Limb (tissue), 2 donors: ENCODE data around the gene CNOT1.
"Not testable (repeated sequence)": the region's sequence is repeated elsewhere in the genome, so short reads cannot be mapped to it uniquely, and the experiment has no call there.

Experiments
- DNase-seq, 2 donors: peaks; one replicate each; pipeline ENCODE4 v3.0.0-alpha.2; 2016; ENCODE audit errors: extremely low spot score in 2 of 2

The CNOT1 gene

DNA sequence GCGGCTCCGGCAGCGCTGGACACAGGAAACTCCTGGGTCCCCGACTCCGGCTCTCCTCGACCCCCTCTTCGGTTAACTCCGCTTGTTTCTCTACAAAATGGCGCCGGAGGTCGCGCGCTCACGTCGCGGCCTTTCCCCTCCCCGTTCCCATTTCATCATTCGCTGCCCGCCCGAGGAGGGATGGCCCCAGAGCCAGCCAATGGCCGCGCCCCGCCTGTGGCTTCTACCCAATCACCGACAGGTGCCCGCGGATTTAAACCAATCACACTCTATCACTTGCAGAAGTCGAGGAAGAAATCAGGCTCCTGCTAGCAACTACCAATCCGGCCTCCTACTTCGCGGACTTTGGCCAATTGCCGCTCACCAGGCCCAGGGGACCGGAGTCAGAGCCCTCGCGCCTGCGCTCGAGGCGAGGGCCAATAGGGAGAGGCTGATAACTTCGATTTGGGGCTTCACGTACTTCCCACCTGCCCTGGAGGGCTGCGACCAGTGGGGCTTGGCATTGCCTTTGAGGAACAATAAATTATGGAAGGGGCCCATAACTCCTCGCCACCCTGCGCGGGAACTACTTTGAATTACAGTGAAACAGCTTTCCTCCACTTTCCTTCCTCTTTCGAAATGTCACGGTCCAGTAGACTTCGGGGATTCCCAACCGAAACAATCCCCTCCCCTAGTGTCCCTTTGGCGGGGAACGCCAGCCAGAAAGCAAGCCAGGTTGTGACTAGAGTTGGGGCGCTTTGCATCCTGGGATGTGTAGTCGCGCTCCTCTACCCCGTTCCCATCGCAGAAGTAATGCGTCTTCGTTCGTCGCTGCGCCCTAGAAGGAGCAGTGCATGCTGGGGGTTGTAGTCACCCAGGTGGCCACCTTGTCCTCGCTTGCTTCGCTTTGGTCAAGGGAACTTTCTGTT lies at the start of gene CNOT1:
CNOT1 (minus strand) TSS at position 94 of the 908 bp plus-strand sequence. CDS start 30,489 bp downstream, outside the sequence.
- peak; percentile 99 for DNase-seq

DNA sequence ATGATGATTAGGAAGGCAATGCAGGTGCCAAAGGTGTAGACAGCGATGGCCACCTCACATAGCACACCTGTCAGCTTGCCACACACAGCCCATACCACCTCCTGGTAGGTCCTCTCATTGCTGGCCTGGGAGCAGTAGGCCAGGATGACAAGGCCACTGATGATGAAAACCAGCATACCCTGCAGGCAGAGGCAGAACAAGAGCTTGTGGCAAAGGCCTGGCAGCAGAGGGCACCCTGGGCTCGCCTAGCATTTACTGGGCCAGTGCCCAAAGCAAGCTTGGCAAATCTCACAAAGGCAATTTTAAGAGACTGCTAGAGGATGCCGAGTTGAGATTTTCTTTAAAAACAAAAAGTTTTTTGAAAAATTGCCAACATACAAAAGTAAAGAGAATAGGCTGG lies 49.1 kb upstream of the CNOT1 start:
- DNase-seq = no peak

DNA sequence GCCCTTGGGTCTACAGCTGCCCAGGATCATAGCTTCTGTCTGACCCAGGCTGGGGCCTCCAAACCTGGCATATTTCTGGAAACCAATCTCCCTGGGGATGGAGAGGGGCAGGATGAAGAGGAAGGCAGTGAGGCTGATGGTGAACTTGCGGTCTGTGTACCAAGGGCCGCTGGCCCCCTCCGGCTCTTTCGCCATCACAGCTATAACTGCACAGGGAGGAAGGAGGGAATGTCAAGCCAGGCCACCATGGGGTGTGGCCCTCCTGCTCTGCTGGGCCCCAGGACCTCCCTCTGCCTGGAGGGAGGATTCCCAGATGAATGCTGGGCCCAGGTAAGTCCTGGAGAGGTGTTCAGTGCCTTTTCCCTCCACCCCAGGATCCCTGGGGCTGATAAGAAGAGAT lies 48.6 kb upstream of the CNOT1 start:
- DNase-seq = no peak

DNA sequence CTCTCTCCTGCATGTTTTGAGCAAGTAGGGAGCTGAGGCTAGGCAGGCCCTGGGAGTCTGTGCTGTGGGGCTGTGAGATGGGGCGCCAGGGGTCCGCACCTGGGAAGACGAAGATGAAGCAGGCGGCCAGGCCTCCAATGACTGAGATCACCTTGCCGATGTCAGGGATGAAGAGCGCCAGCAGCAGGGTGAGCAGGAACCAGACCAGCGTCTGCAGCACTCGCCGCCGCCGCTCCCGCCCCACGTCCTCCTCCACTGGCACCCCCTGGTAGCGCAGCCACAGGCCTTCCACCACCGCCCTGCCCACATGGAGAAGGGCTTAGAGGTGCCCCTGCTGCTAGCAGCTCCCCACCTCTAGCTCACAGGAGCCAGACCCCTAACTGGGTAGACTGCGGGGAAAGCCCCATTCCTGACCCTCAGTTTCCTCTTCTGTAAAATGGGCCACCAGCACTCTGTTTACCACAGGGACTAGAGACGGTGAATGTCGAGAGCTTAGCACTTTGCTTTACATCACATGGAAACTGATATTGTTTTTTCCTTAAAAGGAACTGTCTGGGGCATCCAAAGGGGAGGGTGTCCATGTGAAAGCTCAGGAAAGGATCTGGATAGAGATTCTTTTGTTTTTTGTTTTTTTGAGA lies 41.4 kb upstream of the CNOT1 start:
- DNase-seq = no peak

DNA sequence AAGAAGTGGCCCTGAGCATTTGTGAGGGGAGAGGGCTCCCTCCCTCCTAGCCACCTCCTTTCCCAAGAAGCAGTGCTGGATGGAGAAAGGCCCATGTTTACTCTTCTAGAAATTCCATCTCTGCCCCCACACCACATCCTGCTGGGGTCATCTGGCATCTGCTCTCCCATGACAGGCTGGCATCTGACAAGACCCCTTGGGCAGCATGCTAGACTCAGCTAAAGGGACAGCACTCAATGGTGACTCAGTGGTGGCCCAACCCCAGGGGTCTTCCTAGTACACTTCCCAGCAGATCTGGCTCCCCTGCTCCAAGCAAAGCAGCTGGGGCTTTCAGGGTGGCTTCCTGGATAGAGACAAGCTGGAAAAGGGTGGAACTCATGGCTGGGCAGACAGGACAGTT lies 40.6 kb upstream of the CNOT1 start:
- no peak for DNase-seq

DNA sequence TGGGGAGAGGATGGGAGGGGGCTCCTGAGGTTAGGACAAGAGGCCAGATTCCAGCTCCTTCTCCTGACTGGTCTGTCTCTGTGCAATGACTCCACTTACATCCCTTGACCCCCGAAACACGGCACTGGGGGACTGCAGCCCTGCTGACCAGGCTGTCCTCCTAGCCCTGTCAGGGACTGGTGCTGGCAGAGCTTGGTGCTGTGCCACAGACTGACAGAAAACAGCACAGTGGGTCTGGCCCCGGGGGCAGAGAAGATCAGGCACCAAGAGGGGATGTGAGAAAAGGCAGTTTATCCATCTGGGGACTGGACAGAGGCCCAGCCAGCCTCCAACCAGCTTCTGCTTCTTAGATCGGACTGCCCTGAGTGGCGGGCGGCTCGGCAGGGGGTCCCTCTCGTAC lies 35.6 kb upstream of the CNOT1 start:
- DNase-seq = no peak

DNA sequence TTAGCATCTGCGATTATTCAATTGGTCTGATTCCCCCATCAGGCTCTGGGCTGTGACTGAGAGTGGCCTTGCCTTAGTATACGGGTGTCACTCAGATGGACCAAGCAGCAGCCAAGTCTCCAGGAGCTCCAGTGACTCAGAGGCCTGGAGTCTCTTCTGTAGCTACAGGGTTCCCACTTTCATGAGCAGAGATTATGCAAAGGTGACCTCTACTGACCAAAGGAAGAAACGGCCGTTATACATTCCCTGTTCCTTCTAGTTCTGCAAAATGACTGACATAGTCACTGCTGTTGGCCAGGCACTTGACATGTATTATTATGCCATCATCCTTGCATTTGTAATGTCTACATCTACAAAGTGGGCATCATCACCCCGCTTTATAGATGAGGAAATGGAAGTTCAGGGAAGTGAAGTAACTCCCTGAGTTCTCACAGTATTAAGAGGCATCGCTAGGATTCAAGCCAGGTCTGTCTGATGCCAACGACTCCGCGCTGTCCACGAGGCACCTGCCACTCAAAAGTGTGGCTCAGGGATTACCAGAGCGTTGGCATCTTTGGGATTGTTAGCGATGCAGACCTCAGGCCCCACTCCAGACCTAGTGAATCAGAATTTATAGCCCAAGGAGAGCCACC lies 31.7 kb upstream of the CNOT1 start:
- peak in 1 of 2 donors; percentile 75 for DNase-seq

DNA sequence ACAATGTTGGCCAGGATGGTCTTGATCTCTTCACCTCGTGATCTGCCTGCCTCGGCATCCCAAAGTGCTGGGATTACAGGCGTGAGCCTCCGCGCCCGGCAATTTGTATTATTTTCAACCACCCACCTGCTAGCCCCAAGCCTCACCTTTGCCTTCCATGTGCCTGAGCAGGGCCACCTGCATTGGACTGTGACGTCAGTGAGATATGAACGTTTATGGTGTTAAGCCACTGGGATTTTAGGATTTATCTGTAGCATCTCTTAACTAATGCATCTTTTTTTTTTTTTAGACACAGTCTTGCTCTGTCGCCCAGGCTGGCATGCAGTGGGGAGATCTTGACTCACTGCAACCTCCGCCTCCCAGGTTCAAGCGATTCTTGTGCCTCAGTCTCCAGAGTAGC lies 30.3 kb upstream of the CNOT1 start:
- not testable (repeated sequence) for DNase-seq

DNA sequence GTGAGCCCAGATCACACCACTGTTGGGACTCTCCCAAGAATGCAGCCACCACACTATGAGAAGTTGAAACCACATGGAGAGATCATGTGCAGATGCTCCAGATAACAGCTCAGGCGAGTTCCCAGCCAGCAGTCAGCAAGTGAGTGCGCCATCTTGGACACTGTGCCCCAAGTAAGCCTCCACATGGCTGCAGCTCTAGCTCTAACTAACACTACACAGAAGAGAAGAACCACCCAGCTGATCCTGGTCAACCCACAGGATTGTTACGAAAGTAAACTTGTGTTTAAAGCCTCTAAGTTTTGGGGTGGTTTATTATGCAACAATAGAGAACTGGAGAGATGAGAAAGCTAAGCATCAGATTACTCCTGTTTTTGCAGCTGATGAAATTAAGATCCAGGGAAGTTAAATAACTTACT lies 29.2 kb upstream of the CNOT1 start:
- DNase-seq = no peak

DNA sequence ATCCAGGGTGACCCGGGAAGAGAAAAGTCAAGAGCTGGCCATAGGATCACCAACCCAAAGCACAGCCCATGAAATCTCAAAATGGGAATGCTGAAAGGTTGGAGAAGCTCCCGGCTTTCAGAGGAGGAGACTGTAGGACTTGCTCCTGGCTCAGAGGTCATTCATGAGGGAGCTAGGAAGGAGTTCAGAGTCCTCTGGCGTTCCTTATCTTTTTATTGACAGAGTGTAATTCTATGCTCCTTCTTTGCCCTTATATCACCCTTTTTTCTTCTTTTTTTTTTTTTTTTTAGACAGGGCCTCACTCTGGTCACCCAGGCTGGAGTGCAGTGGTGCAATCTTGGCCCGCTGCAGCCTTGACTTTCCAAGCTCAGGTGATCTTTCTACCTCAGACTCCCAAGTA lies 27.3 kb upstream of the CNOT1 start:
- no peak for DNase-seq

DNA sequence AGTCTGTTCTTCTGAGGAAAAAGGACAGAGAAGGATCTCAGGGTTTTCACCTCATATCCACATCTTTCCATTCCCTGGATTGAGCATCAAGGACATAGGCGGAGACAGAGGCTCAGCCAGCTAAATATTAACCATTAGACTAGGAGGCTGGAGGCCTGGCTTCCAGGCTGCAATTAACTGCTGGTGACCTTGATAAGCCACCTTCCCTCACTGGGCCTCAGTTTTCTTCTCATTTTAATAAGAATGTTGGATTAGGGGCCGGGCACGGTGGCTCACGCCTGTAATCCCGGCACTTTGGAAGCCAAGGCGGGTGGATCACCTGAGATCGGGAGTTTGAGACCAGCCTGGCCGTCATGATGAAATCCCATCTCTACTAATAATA lies 25.6 kb upstream of the CNOT1 start:
- DNase-seq = no peak

DNA sequence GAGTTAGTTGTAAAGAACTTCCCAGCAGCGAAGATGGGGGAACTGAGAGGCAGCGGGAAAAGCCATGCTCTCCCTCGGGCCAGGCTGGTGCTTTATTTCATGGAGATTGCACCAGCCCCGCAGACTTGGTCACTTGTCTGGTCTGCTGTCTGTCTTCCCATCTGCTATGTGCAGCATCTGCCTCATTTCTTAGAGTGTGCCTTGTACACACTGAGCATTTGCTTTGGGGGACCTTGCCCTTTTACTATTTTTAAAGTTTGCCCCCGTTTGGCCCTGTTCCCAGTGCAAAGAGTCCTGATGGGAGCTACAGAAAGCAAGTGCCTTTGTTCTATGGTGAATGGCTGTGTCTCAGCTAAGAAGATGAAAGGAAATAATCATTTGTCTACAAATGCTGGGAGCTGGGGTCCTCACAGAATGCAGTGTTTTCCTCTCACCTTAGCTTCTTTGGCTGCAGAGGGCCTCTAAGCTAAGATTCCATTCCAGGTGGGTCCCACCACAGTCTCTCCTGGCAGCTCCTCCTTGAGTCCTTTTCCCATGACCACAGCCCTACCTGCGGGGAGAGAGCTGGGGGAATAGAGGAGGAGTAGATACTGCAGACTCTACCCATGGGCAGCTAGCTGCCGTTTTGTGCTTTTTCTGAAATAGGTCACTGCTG lies 25.1 kb upstream of the CNOT1 start:
- no peak for DNase-seq

DNA sequence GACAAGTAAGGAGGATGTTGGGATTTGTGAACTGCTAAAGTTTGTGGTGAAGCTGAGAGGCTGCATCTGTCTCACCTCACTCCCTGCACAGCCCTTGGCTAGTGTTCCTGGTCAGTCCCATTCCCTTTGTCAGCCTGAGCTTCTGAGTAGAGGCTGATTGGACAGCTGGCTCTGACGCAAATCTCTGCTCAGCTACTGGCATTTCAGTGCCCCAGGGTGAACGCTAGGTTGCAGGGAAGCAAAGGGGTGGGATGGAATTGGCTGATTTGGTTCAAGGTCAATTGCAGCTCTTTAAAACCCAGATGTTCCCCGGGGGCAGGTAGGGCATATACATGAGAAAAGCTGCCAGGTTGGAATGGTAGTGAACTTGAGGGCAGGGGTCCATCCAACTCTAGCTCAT lies 23.1 kb upstream of the CNOT1 start:
- no peak for DNase-seq

DNA sequence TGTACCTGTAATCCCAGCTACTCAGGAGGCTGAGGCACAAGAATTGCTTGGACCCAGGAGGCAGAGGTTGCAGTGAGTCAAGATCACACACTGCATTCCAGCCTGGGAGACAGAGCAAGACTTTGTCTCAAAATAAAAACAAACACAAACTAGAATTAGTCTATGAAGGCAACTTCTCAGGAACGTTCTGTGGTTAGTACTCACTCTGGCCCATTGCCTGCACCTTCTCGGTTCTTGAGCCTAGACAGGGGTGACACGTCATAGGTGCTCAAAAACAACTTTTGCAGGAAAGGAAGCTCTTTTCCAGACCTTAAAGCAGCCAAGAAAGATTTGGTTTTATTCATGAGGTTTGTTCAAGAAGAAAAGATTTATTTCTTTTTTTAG lies 22.3 kb upstream of the CNOT1 start:
- DNase-seq = no peak

DNA sequence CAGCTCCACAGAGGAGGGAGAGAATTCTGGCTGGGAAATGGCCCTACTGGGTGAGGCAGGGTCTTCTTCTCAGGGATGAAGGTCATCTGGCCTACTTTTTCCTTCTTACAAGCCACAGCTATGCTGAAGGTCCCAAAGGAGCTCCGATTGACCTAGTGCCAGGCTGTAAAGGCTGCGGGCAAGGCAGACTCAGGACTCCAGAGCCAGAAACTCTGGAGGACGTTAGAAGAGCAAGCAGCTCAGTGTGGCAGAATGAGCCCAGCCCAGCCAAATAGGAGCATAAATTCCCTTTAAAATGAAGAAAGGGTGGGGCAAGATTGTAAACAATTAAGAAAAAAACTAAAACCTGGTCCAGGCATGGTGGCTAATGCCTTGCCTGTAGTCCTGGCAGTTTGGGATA lies 20.1 kb upstream of the CNOT1 start:
- DNase-seq = no peak

DNA sequence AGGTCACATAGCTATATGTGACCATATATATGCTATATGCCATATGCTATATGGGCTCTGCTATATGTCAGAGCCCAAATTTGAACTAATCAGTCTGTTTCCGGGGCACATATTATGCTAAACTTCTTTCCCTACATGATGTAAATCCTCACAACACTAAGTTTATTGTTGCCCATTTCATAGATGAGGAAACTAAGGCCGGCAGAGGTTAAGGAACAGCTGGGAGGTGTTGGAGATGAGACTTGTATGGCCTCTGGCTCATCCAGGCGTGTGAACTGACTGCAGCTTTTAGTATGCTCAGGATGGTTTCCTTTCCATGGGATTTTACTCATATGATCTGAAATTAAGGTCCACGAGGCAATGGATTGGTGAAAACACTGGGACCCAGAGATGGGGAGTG lies 17.5 kb upstream of the CNOT1 start:
- no peak for DNase-seq

DNA sequence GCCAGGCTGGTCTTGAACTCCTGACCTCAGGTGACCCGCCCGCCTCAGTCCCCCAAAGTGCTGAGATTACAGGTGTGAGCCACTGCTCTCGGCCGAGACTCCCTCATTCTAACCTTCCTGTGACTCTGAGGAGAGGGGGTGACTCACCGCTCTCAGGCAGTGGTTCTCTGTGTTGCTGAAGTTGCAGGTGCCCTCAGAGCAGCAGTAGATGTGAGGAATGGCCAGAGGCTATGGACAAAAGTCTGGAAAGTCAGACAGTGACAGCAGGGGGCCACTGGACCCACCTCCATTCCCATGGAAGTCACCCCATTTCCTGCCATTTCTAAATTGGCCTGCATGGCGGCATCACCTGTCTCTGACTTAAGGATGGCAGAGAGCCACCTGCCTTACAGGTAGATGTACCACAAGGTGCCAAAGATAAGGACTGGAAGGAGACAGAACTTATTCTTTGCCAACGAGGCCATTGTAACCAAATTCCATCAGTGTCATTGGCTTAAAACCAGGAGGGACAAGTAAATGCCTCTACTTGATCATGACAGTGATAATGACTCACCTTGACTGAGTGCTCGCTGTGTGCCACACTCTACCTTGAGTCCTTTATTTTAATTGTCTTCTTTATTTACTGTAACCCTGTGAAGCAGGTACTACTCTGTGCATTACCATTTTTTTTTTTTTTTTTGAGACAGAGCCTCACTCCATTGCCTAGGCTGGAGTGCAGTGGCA lies 15.3 kb upstream of the CNOT1 start:
- DNase-seq = no peak

DNA sequence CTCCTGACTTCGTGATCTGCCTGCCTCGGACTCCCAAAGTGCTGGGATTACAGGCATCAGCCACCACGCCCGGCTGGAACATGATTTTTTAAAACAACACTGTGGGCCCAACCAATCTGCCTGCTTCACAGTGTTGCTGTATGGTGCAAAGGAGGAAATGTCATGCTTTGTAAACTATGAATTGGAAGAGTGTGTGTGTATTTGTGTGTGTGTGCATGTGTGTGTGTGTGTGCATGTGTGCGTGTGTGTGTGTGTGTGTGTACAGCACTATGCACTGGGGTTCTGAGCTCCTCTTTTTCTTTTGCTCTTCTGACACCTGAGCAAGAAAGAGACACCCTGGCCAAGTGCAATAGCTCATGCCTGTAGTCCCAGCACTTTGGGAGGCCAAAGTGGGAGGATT lies 14.5 kb upstream of the CNOT1 start:
- DNase-seq = no peak

DNA sequence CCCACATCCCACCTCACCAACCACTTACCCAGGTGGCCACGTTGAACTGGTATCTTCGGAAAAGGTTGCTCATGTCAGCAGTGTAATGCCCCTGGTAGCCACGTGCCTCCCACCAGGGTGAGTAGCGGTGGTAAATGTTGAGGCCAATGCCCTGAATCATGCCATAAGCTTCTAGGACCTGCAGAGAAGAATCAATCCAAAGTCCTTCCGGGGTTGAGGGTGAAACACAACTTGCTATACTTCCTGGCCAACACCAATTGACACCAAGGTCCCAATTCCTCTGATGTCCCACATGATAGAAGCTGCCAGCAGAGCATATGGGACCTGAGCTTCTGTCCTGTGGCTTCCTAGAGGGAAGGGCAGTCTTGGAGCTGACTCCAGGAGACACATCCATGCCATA lies 11.3 kb upstream of the CNOT1 start:
- DNase-seq = no peak

DNA sequence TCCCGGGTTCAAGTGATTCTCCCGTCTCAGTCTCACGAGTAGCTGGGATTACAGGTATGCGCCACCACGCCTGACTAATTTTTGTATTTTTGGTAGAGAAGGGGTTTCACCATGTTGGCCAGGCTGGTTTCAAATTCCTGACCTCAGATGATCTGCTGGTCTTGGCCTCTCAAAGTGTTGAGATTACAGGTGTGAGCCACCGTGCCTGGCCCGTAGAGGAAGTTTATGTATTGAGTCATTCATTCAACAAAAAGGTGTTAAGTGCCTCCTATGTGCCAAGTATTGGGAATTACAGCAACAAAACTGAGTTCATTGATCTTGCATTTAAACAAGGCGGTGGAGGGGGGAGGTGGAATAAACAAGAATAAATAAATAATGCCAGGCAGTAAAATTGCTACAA lies 10.2 kb upstream of the CNOT1 start:
- DNase-seq = no peak

DNA sequence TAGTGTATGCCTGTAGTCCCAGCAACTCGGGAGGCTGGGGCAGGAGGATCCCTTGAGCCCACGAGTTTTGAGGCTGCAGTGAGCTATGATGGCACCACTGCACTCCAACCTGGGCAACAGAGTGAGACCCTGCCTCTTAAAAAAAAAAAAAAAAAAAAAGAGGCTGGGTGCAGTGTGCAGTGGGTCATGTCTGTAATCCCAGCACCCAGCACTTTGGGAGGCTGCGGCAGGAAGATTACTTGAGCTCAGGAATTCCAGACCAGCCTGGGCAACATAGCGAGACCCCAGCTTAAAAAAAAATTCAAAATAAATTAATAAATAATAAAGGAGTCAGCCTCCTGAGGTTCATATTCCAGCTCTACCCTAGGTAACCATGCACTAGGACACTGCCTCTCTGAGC lies 9.6 kb upstream of the CNOT1 start:
- DNase-seq = no peak
